OCI-M2 (cell line): Measurements from ENCODE around the gene INS.

ENCODE experiments used
- DNase-seq: peaks from one replicate; lab custom pipeline; 2025; ENCODE audit not compliant: unreplicated experiment; lab: John Stamatoyannopoulos, UW

Gene INS

GRCh38 chr11:2147391-2147790, 13.6 kb downstream of the INS start:
- no peak for DNase-seq

- DNase-seq = no peak
These were observed 15.0 kb downstream of the INS start for GRCh38 chr11:2146051-2146450.

- DNase-seq = no peak
These were observed 16.3 kb downstream of the INS start for GRCh38 chr11:2144544-2145248.

GRCh38 chr11:2143799-2144543, 17.0 kb downstream of the INS start:
- no peak for DNase-seq

GRCh38 chr11:2143477-2143798, 17.6 kb downstream of the INS start:
- no peak for DNase-seq

GRCh38 chr11:2142762-2143202, 18.2 kb downstream of the INS start:
- DNase-seq = no peak

GRCh38 chr11:2142300-2142759, 18.7 kb downstream of the INS start:
- no peak for DNase-seq

- DNase-seq = no peak
These were observed 20.3 kb downstream of the INS start for GRCh38 chr11:2140411-2141400.

- no peak for DNase-seq
These were observed 21.2 kb downstream of the INS start for GRCh38 chr11:2139621-2140337.

GRCh38 chr11:2139123-2139521, 21.9 kb downstream of the INS start, which contains the start of gene IGF2:
Gene IGF2, minus strand, starts transcription at chr11:2139389. Its CDS starts 3,866 bp downstream, at chr11:2135523.
- DNase-seq = no peak

GRCh38 chr11:2138431-2139122, 22.4 kb downstream of the INS start:
- DNase-seq = no peak

- no peak for DNase-seq
These were observed 23.0 kb downstream of the INS start for GRCh38 chr11:2138068-2138430.

- DNase-seq = no peak
These were observed 23.6 kb downstream of the INS start for GRCh38 chr11:2137202-2138067.

- no peak for DNase-seq
These were observed 24.1 kb downstream of the INS start for GRCh38 chr11:2136952-2137201.

- DNase-seq = no peak
These were observed 24.6 kb downstream of the INS start for GRCh38 chr11:2136209-2136951.

- no peak for DNase-seq
These were observed 25.3 kb downstream of the INS start for GRCh38 chr11:2135648-2136201.

- no peak for DNase-seq
These were observed 25.9 kb downstream of the INS start for GRCh38 chr11:2135018-2135569.
